K562 (cell line): ENCODE measurements around the gene ARID3A. TPM values are rescaled to one million over a fixed set of nuclear protein-coding genes. Genes with fewer than 3 reads are reported as not detected.

Experiments
- ATF7 ChIP-seq: fragments of 450-650 bp; IDR thresholded peaks from 2 replicates; pipeline ENCODE4 v1.7.1; 2014; ENCODE audit warnings: mild to moderate bottlenecking, moderate library complexity
- COPS2 ChIP-seq: fragments of 450-650 bp; conservative IDR thresholded peaks from 2 replicates; pipeline ENCODE4 v1.6.1; 2016; ENCODE audit warnings: mild to moderate bottlenecking, moderate library complexity
- CREBBP ChIP-seq: IDR thresholded peaks from one replicate; pipeline ENCODE4 v1.6.1; 2012; ENCODE audit warnings: low read depth, mild to moderate bottlenecking, control low read depth, inconsistent platforms, low read length
- E2F8 ChIP-seq: fragments of 450-650 bp; IDR thresholded peaks from 2 replicates; pipeline ENCODE4 v1.7.1; 2018; ENCODE audit warnings: mild to moderate bottlenecking, low read depth; ENCODE audit not compliant: partially characterized antibody
- ESRRA ChIP-seq: fragments of 450-650 bp; IDR thresholded peaks from 2 replicates; pipeline ENCODE4 v1.6.1; 2014; ENCODE audit warnings: low read depth, mild to moderate bottlenecking, moderate library complexity, borderline replicate concordance
- GABPB1 ChIP-seq: sonication (generic); formaldehyde crosslinking; IDR thresholded peaks from 2 replicates; pipeline ENCODE4 v1.8.0; 2022; ENCODE audit warnings: mild to moderate bottlenecking, missing genetic modification reagents
- KHSRP ChIP-seq: fragments of 450-650 bp; IDR thresholded peaks from 2 replicates; pipeline ENCODE4 v1.6.1; 2017
- MITF ChIP-seq: IDR thresholded peaks from 2 replicates; pipeline ENCODE4 v1.6.1; 2014; ENCODE audit warnings: antibody characterized with exemption
- MTA1 ChIP-seq: fragments of 450-650 bp; IDR thresholded peaks from 2 replicates; pipeline ENCODE4 v1.6.1; 2017; ENCODE audit warnings: borderline replicate concordance
- RBBP5 ChIP-seq: fragments of 200-600 bp; sonication (generic); IDR thresholded peaks from 2 replicates; pipeline ENCODE4 v1.6.1; 2012; ENCODE audit warnings: borderline replicate concordance, mild to moderate bottlenecking, low read length, control low read depth, inconsistent platforms; ENCODE audit not compliant: insufficient read depth, poor library complexity, severe bottlenecking
- RBM15 ChIP-seq: fragments of 200-400 bp; formaldehyde crosslinking; IDR thresholded peaks from 2 replicates; pipeline ENCODE4 v1.6.1; 2018; ENCODE audit warnings: mild to moderate bottlenecking, low read length, moderate library complexity; ENCODE audit not compliant: insufficient read depth
- RBM39 ChIP-seq: fragments of 200-400 bp; formaldehyde crosslinking; optimal IDR thresholded peaks from 2 replicates; pipeline ENCODE3; 2018; ENCODE audit warnings: low read depth, low read length
- SMARCA4 ChIP-seq: fragments of 450-650 bp; IDR thresholded peaks from 2 replicates; pipeline ENCODE4 v1.6.1; 2016
- SMARCE1 ChIP-seq: fragments of 450-650 bp; IDR thresholded peaks from 2 replicates; pipeline ENCODE4 v1.7.1; 2016; ENCODE audit warnings: mild to moderate bottlenecking
- SP1 ChIP-seq: sonication (generic); formaldehyde crosslinking; IDR thresholded peaks from 2 replicates; pipeline ENCODE4 v1.8.1; 2022; ENCODE audit warnings: mild to moderate bottlenecking, missing genetic modification reagents
- SRSF7 ChIP-seq: fragments of 200-400 bp; formaldehyde crosslinking; optimal IDR thresholded peaks from 2 replicates; pipeline ENCODE3; 2017; ENCODE audit warnings: mild to moderate bottlenecking, low read depth, low read length
- SUPT5H ChIP-seq: fragments of 450-650 bp; IDR thresholded peaks from 2 replicates; pipeline ENCODE4 v1.6.1; 2016
- ZC3H11A ChIP-seq: IDR thresholded peaks from 2 replicates; pipeline ENCODE4 v1.6.1; 2012; ENCODE audit warnings: low read depth, low read length, improper control_type of control experiment
- ZKSCAN8 ChIP-seq: fragments of 200-800 bp; sonication (Bioruptor generic); IDR thresholded peaks from 2 replicates; pipeline ENCODE4 v1.6.1; 2016; ENCODE audit warnings: missing genetic modification characterization, missing compliant biosample characterization
- ZNF445 ChIP-seq: fragments of 250-450 bp; sonication (Bioruptor Pico); IDR thresholded peaks from 2 replicates; pipeline ENCODE4 v1.4.0; 2020; ENCODE audit warnings: low read depth, mild to moderate bottlenecking, moderate library complexity
- ZNF766 ChIP-seq: fragments of 200-800 bp; sonication (Bioruptor generic); conservative IDR thresholded peaks from 2 replicates; pipeline ENCODE4 v1.6.1; 2016; ENCODE audit warnings: missing genetic modification characterization, missing compliant biosample characterization
- polyA plus RNA-seq, 8 experiments: library from polyadenylated mRNA; depleted of rRNA in 4 of 8; stranded (reverse) in 5 of 8; unstranded in 3 of 8; fragments of >200 nt; fragmentation: Nextera tagmentation in 2 of 8; fragmentation: Illumina TruSeq in 1 of 8; extraction: Ambion mirVana in 2 of 8; extraction: Trizol in 1 of 8; gene quantifications; 2 replicates each; pipeline versions ENCODE4 v1.2.1 to v1.2.3, GENCODE V29; 2011 to 2014; ENCODE audit warnings: inconsistent platforms in 1 of 8, missing spikeins in 1 of 8
- total RNA-seq, 7 experiments: library from RNA; depleted of rRNA in 6 of 7; stranded (reverse); fragments of >200 nt in 6 of 7; fragmentation: Illumina TruSeq in 2 of 7; extraction: Trizol in 2 of 7; gene quantifications; 2 replicates each; pipeline versions ENCODE4 v1.2.1 to v1.2.3, GENCODE V29; 2011 to 2021; ENCODE audit warnings: low replicate concordance in 1 of 7
- TF ChIP-seq, protein P1 (sequence below): fragments of 200-800 bp; sonication (Bioruptor generic); IDR thresholded peaks from 2 replicates; pipeline ENCODE4 v1.6.1; 2017; ENCODE audit warnings: missing genetic modification characterization, missing compliant biosample characterization
- TF ChIP-seq, protein P2 (sequence below): fragments of 250-450 bp; sonication (Bioruptor Pico); IDR thresholded peaks from 2 replicates; pipeline ENCODE4 v1.5.0; 2021

The ARID3A gene
- total and polyA plus RNA-seq, 9 of the 15 experiments (the other 6 are each of a cell fraction or from before 2014, with no cell fraction given): 1.4 to 118 (median 31.2) TPM

DNA sequence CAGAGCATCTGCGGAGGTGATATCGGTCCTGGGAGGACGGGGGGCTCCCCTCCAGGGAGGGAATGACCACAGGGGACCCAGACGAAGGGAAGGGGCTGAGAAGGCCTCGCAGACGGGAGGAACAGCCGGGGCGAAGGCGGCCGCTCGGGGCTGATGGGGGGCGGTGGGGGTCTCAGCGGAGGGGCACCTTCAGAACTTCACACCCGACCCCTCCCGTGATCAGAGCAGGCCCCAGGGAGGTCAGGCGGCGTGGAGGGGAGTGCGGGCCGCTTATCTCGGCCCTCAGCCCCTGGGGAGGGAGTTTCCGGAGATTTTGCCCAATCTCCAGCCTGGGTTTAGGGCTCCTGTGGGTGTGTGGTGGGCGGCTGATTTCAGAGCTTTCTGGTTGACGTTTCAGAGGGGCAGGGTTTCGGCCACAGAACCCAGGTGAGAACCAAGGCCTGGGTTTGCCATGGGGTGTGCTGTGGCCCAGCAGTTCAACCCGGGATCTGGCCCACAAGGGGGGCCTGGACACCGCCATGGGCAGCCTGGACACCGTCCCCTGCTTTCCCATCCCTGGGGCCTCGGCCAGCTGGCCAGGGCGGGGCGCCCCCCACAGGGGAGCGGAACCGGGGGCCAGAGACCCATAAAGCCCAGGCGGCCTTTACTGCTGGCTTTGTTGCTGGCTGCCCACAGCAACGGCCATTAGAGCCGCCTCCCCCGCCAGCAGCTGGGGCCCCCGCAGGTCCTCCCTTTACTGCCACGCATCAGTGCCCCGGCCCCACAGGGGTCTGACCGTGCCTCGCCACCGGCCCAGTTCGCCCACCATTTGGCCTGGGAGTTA lies 29.0 kb downstream of the ARID3A start (continued):
- TF ChIP-seq ESRRA (peak; percentile 74), RBM15 (no peak), ZNF445 (CRISPR knock-in tag) (no peak), MTA1 (peak; percentile 31; the same call in 1 of the 2 replicates), ZC3H11A (no peak), SUPT5H (peak; percentile 13; the same call in 1 of the 2 replicates), CREBBP (no peak), KHSRP (no peak), SMARCA4 (peak; percentile 79), COPS2 (no peak), SP1 (0 out of 2 replicates have a peak, but pooled peaks have one; percentile 29), SRSF7 (no peak), SMARCE1 (peak; percentile 76), ZKSCAN8 (CRISPR knock-in tag) (peak; percentile 94; the same call in 1 of the 2 replicates), ATF7 (peak; percentile 59; the same call in 1 of the 2 replicates), RBM39 (no peak), ZNF766 (CRISPR knock-in tag) (0 out of 2 replicates have a peak, but pooled peaks have one; percentile 49), E2F8 (no peak), GABPB1 (CRISPR knock-in tag) (peak; percentile 68), MITF (peak; percentile 58; the same call in 1 of the 2 replicates), RBBP5 (peak; percentile 60)
- TF ChIP-seq, protein P1, sequence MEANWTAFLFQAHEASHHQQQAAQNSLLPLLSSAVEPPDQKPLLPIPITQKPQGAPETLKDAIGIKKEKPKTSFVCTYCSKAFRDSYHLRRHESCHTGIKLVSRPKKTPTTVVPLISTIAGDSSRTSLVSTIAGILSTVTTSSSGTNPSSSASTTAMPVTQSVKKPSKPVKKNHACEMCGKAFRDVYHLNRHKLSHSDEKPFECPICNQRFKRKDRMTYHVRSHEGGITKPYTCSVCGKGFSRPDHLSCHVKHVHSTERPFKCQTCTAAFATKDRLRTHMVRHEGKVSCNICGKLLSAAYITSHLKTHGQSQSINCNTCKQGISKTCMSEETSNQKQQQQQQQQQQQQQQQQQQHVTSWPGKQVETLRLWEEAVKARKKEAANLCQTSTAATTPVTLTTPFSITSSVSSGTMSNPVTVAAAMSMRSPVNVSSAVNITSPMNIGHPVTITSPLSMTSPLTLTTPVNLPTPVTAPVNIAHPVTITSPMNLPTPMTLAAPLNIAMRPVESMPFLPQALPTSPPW (CRISPR knock-in tag): peak; percentile 88
- TF ChIP-seq, protein P2, sequence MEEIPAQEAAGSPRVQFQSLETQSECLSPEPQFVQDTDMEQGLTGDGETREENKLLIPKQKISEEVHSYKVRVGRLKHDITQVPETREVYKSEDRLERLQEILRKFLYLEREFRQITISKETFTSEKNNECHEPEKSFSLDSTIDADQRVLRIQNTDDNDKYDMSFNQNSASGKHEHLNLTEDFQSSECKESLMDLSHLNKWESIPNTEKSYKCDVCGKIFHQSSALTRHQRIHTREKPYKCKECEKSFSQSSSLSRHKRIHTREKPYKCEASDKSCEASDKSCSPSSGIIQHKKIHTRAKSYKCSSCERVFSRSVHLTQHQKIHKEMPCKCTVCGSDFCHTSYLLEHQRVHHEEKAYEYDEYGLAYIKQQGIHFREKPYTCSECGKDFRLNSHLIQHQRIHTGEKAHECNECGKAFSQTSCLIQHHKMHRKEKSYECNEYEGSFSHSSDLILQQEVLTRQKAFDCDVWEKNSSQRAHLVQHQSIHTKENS (CRISPR knock-in tag): no peak
